HEK293T (cell line): ENCODE data around the gene DLG2.

Experiments used
- BHLHE40 ChIP-seq: fragments of 450-650 bp; IDR thresholded peaks from 2 replicates; pipeline ENCODE4 v1.6.1; 2016; ENCODE audit warnings: mild to moderate bottlenecking, moderate library complexity, borderline replicate concordance
- CTBP1 ChIP-seq: fragments of 450-650 bp; IDR thresholded peaks from 2 replicates; pipeline ENCODE4 v1.6.1; 2016; ENCODE audit warnings: borderline replicate concordance
- HDGF ChIP-seq: fragments of 450-650 bp; IDR thresholded peaks from 2 replicates; pipeline ENCODE4 v1.6.1; 2017; ENCODE audit warnings: antibody characterized with exemption, borderline replicate concordance
- SP1 ChIP-seq: fragments of 450-650 bp; IDR thresholded peaks from 2 replicates; pipeline ENCODE4 v1.6.1; 2017
- TARDBP ChIP-seq: fragments of 450-650 bp; IDR thresholded peaks from 2 replicates; pipeline ENCODE4 v1.6.1; 2016

- TF ChIP-seq TARDBP (no peak), SP1 (no peak), CTBP1 (no peak), BHLHE40 (no peak), HDGF (no peak)
These were observed 951.6 kb downstream of the DLG2 start for GRCh38 chr11:84675396-84676025.
